Heart left ventricle (tissue), 13 donors: ENCODE results near the gene GPR153.

Experiments
- POLR2A ChIP-seq, 2 donors: fragments of 450-650 bp; IDR thresholded peaks; one replicate each; pipeline ENCODE4 v1.6.1; 2017; ENCODE audit warnings: antibody characterized with exemption in 2 of 2, mild to moderate bottlenecking in 2 of 2, moderate library complexity in 2 of 2
- TF ChIP-seq, protein P1 (sequence below), 12 donors: fragments of 200-600 bp; sonication (generic) in 4 of 12; IDR thresholded peaks; one replicate each; pipeline versions ENCODE4 v1.5.0 to v1.8.0; 2018 to 2022; ENCODE audit warnings: antibody characterized with exemption in 12 of 12, mild to moderate bottlenecking in 5 of 12
- donor health status: ischemic (EF 13 %, LVEDD 7.1; RV severe dilation, severe dysfunction).
- donor health status: DM: no; HTN: yes; CAD: no.
- donor health status: DM: no; HTN: no; CAD: no.
- donor health status: ischemic (EF 25% LVEDD 6.9; RV normal size, moderate dysfunction).
- donor health status: ischemic (EF 25% LVEDD 5.7; RV mildly dilated, moderate dysfunction).
- donor health status: ischemic (EF 35%, LVEDD 5.7; RV mildly dilated, moderate dysfunction).
- donor health status: nonischemic (EF 11% LVEDD 7.7; RV severe dilation, severe dysfunction).
- donor health status: DM: yes; HTN: yes; CAD: no.
- donor health status: PGD.
- donor health status: ischemic (EF 29% LVEDD 5.4; RV normal size, mild dysfunction).
- donor health status: nonischemic (EF 23%, LVEDD 6.1; RV moderate dilation, normal function).

DNA sequence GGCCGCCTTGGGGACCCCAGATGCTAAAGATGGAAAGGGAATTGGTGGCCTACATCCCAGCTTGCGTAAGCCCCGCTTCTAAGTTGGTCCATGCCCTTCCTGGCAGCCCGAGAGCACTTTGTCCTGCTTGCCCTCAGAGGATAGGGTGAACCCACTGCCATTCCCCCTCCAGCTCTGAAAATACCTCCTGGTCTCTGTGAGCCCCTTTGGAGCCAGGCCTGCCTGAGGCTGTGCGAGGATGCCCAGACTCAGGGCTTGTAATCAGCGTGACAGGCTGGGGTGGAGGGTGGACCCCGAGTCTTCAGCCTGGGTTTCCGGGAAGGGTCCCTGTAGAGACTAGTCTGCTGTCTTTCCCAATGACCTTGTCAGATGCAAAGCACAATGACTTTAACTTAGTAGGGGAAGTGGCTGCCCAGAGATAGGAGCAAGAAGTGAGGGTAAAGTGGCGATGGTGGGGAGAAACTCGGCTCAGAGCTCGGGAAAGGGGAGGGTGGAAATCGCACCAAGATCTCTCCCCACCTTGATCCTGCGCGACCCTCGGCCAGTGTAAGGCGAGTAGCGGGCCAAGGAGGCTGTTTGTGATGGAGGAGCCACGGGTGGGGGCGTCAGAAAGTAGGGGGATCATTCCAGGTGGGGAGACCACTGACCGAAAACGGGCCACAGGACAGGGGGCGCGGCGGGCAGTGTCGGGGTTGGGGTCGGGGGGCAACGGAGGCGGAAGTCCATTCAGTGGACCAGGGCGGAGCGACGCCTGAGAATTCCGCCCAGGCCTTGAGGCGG, 19.6 kb downstream of the GPR153 start:
- TF ChIP-seq, protein P1, sequence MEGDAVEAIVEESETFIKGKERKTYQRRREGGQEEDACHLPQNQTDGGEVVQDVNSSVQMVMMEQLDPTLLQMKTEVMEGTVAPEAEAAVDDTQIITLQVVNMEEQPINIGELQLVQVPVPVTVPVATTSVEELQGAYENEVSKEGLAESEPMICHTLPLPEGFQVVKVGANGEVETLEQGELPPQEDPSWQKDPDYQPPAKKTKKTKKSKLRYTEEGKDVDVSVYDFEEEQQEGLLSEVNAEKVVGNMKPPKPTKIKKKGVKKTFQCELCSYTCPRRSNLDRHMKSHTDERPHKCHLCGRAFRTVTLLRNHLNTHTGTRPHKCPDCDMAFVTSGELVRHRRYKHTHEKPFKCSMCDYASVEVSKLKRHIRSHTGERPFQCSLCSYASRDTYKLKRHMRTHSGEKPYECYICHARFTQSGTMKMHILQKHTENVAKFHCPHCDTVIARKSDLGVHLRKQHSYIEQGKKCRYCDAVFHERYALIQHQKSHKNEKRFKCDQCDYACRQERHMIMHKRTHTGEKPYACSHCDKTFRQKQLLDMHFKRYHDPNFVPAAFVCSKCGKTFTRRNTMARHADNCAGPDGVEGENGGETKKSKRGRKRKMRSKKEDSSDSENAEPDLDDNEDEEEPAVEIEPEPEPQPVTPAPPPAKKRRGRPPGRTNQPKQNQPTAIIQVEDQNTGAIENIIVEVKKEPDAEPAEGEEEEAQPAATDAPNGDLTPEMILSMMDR (IDR thresholded peaks at IDR 0.05), result no peak
- no peak for TF ChIP-seq POLR2A (IDR thresholded peaks at IDR 0.05)
